GM18861 (cell line): ENCODE measurements around the gene GOT1.

Experiments used
- ATAC-seq: cut with Tn5 transposase; IDR thresholded peaks from one replicate; pipeline ENCODE4 v1.9.1; 2021; ENCODE audit not compliant: unreplicated experiment

The GOT1 gene

DNA sequence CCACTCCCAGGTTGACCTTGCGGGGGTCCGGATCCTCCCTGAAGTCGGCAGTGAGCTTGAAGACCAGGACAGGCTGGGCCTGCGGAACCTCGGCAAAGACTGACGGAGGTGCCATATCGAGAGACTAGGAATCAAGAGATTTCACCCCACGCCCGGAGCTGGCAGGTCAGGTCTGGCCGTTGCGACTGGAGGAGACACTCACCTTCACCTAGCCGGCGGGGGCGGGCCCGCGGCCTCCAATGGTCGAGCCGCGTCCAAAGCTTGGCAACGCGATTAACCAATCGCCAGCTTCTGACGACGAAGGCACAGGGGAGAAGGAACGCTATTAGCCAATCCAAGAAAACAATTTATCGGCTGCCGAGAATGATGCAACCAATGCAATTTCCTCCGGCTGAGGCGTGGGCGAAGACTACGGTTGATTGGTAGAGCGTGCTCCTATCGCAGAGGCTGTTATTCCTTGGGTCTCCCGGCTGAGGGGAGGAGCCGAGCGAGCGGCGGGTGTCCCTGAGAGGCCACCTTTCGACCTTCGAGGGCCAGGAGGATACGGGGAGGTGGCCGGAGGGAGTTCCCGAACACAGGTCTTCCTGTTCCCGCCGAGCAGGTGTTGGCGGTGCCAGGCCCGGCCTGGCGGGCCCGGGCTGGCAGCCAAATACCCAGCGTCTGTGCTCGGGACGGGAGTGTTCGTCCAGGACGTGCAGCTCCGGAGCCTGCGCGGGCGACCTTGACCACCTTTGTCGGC is at the start of gene GOT1:
Gene GOT1 (minus strand): TSS at position 174 of the 739 bp plus-strand sequence. CDS start 59 bp downstream, at position 115.
- peak; percentile 94 for ATAC-seq

GRCh38 chr10:99470327-99470726 is 39.9 kb upstream of the GOT1 start:
- ATAC-seq: no peak

DNA sequence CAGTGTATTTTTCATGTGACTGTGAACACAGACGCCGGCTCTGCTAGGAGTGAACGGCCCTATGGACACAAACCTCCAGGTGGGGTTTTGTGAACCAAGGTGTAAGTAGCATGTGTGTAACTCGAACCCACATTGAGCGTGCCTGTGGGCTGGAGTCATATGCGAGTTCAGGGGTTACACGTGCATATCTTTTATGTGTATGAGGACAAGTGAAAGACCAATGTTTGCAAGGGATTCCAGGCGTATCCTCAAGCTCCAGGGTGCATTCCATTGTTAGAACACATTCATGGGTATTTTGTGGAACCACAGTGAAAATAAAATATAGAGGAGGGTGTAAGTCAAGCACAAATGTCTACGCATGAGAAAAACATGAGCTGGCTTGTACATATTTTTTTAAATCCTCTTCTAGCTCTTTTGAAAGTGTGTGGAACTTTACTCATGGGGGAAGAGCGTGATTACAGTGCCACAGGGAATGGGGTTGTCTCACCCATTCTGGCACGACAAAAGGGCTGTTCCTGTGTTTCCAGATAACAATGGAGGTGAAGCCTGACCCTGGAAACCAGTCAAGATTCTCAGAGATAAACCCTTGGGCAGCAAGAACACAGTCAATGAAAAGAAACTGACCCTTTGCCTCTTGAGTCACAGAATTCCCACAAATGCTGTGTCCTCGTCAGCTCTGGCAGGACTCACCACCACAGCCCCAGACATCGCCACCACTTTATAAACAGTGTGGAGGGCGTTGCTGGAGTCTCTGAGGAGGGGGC is 37.0 kb upstream of the GOT1 start:
- ATAC-seq: no peak

- ATAC-seq: no peak
These were observed 36.3 kb upstream of the GOT1 start for GRCh38 chr10:99466632-99467223.

DNA sequence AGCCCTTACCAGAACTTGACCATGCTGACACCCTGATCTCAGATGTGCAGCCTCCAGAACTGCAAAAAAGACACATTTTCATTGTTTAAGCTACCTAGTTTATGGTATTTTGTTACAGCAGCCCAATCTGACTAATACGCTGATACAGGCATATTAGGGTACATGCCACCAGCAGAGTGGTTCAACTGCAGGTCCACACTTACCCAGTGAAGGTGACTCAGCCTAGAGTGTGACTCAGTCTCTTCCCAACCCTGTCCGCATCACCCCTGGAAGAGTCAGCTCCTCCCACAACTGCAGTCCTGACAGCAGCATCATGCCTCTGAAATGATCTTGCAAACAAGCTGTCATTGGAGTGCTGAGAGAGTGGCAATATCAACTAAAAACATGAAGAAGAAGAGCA is 30.8 kb upstream of the GOT1 start:
- no peak for ATAC-seq

- no peak for ATAC-seq
These were observed 29.6 kb upstream of the GOT1 start for GRCh38 chr10:99460070-99460469.

DNA sequence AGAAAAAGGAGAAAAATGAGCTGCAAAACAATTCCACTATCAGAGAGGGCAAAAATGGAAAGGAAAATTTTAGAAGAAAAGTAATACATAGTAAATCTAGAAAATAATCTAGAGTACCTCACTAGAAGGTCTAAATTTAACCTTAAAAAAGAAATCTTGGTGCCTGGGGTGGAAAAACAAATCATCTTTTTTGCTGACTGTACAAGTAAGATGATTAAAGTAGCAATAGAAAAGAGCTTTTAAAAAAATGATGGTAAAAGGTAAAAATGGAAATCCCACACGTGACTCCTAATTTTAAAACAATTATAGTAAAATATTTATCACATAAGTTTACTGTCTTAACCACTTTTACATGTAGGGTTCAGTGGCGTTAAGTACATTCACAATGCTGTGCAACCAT is 28.8 kb upstream of the GOT1 start:
- ATAC-seq: no peak

DNA sequence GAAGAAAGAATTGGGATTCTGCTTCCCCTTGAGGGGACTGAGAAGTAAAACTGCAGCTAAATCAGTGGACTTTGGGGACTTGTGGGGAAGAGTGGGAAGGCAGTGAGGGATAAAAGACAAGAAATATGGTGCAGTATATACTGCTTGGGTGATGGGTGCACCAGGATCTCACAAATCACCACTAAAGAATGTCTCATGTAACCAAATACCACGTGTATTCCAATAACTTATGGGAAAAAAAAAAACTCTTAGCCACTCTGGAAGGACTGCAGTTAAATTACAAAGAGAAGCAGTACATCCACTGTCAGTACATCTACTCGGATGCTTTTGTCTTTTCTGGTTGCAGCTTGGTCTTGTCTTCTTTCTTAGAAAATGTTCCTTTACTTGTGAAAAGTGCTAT is 27.4 kb upstream of the GOT1 start:
- ATAC-seq: no peak

DNA sequence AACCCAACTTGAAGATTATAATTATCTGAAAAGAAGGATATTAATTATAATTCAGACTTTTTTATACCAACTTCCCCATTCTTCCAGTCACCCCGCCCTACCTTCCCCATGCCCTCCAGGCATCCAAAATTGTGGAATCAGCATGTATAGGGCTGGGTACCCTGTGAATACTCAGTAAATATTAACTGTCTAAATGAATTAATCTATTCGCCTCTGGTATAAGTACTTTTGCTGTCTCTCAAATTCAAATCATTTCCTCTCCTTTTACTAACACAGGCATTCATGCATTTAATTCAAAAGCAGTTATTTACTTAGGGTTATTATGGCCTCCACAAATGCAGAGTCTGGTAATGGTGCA is 26.5 kb upstream of the GOT1 start:
- no peak for ATAC-seq

- ATAC-seq: no peak
These were observed 25.9 kb upstream of the GOT1 start for GRCh38 chr10:99456207-99456930.

DNA sequence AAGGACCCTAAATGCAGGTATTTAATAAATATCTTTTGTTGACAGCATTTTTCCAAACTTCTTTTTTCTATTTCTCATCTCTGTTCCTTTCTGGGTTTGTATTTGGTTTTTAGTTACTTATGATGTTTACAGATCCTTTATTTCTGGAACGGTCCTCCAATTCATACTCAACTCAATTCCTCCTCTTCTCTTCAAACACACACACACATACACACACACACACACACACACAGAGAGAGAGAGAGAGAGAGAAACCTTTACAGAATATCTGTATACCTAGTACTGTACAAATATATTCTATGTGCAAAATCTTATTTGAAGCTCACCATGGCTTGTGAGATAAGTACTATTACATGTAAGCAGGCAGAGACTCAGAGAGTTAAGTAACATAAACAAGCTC is 21.6 kb upstream of the GOT1 start:
- ATAC-seq: no peak

- no peak for ATAC-seq
These were observed 21.0 kb upstream of the GOT1 start for GRCh38 chr10:99451499-99451788.

DNA sequence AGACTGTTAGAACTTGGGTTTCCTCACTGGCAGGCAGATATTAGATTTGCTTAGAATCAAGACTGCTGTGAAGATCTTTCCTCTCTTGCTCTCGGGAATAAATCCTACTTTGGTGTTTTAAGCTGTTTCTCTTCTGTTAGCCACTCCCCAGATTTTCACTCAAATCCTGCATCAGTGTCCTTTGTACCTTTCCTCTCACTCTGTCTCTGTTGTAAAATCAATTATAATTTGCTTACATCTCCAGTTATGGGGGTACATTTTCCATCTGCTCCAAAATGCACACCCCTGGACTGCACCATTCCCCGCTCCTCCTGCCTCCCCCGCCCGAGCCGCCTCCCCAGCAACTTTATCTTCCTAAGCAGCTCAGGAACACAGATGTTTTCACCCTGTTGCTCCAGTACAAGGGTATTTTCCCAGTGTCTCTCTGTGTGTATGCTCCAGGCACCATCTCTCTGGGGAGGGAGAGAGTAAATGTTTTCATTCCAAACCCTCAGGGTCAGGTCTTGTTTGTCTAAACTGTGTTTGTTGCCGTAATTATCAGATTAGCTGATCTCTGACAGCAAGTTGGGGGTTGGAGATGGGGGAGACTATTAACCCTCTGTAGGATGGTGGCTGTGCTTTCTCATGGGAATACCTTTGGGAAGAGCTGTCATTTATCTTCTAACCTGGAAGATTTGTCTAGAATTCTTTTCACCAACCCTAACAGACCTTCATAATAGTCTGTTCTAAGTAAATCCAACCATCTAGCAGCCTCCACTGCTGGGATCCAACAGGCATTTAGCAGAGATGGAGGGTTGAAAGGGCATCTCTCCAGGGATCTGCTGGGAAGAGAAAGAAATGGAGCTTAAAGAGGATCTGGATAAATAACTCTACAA is 20.4 kb upstream of the GOT1 start:
- no peak for ATAC-seq

DNA sequence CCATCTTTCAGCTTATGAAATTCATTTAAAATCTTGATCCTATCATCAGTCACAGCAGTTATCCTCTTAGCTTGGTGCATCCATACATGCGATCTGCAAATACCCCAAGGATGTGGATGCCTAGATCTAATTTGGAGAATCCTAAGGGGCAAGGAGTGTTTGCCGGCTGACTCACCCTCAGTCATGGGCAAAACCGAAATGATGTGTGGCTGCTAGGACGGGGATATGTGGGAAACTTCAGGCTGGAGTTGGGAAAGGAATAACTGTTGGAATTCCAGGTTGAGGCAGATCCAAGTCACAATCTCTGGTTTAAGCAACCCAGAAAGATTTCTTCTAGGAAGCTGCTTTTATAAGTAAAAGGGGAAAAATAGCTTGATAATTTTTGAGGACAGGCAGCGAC is 19.7 kb upstream of the GOT1 start:
- no peak for ATAC-seq

DNA sequence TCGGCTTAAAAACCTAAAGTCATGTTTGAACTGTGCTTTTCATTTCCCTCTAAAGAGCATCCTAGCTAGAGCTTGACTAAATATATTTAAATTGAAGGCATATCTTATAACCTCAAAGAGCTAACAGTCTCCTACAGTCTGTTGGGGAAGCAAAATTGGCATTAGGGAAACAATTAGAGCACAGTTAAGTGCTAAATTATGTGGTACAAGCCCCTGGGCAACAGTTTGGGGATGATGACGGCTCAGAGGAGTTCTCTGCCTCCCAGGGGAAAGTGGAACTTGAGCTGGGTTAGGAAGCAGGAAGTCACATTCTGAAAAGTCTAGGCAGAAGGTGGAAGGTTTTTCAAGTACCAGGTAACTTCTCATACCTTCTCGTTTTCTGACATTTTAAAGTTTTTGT is 18.6 kb upstream of the GOT1 start:
- ATAC-seq: no peak

- ATAC-seq: no peak
These were observed 14.1 kb upstream of the GOT1 start for GRCh38 chr10:99444383-99445045.

DNA sequence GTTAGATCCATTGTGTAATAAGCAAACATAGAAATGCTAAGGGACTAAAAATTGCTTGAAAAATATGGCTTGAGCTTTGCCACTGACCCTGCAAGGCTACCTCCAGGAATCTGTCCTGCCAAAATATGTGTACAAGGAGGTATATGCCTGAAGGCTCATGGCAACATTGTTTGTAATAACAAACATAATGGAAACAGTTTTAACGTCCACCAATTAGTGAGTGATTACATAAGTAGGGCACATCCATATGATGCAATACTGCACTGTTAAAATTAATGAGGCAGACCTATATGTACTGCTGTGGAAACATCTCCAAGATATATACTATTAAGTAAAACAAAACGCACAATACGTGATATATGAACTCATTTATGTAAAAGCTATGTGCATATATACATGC is 13.1 kb upstream of the GOT1 start:
- ATAC-seq: no peak

DNA sequence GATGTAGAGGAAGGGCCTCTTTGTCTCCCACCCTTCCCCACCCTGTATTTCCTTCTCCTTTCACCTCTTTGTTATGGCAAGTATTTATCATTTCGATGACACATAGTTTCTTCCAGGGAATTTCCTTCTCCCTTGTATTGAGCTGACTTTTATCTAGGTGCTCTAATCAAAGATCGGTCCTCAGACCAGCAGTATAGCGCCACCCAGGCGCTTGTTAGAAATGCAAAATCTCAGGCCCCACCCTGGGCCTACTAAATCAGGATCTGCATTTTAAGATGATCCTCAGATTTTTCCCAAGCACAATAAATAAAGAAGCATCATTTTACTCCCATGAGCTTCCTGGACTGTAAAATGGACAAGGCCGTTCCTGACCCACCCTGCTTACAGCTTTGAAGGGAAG is 12.0 kb upstream of the GOT1 start:
- no peak for ATAC-seq

GRCh38 chr10:99438890-99439289 is 8.5 kb upstream of the GOT1 start:
- ATAC-seq: no peak

DNA sequence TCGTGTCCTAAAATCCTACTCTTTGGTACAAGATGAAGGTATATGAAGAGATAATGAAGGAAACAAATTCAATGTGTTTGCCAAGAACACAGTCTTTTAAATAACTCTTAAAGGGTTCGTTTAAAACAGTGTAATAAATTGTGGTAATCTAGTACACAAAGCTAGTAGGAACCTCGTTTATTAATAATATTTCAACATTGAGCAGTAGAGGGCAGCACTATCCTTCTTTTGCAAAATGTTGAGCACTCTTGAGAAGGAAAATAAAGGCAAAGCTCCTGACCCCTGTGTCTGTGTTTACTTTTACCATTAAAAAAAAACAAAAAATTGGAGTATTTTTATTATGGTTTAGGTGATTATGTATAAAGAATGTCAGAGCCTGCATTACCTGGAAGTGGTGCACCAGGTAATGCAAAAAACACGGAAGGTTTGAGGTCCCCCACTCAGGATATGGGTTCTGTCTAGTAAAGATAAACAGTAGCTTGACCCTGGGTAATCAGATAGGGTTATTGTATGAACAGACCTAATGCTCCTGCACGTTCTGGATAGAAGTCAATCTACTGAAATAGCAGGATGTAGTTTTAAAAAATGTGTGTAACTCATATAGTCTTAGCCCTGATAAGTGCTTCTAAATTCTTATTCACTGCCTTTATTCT is 5.7 kb upstream of the GOT1 start:
- peak; percentile 60 for ATAC-seq
